ENCODE results near the gene EFNA3.

The EFNA3 gene

DNA sequence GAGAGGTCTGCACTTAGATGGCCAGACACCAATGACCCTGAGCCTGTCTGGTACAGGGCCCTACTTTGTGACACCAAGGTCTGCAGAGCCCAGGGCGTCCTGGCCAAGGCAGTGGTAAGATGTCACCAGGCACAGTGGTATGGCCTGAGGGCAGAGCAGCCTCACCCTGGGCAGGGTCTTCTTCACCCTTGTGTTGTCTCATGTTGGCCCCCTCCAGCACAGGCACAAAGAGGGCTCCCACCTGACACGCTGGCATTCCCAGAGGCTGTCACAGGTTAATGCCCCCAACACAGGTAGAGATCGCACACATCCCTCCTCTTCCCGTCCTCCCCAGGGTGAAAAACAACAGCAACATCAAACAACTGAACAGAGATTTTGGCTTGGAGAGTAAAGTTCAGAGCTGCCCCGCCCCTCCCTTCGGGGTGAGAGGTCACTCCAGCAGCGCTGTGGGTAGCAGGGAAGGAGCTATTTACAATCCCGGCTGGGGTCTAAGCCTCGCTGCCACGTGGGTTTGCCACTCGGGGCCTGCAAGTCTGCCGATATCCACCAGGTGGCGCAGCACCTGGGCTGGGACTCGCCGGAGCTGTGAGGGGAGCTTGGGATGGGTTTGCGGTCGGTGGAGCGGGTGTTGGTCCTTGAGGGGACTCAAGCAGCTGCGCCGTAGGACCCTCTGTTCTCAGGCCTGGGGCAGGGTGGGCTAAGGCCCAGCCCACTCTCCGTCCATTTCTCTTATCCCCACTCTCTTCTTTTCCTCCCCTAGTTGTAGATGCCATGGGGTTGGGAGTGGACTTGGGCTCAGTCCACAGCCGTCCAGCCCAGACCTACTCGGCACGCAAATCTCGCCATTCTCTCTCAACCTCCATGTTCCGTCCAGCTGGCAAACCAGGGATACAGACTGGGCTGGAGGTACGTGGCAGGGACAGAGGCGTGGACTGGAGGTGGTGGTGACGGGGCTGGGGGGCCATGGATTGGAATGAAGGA lies 12.7 kb downstream of the EFNA3 start (continued):
- peak; percentile 43; the same call in 1 of the 2 replicates for TF ChIP-seq ZBTB8A (tag by site-specific recombination; IDR thresholded peaks at IDR 0.05)
- no peak for TF ChIP-seq SALL2 (tag by site-specific recombination; IDR thresholded peaks at IDR 0.05; ENCODE audit: borderline replicate concordance)
- no peak for TF ChIP-seq ZNF23 (tag by site-specific recombination; IDR thresholded peaks at IDR 0.05; ENCODE audit: borderline replicate concordance)
- TF ChIP-seq ZNF2 (tag by site-specific recombination; IDR thresholded peaks at IDR 0.05): peak; percentile 84
- TF ChIP-seq, protein P1, sequence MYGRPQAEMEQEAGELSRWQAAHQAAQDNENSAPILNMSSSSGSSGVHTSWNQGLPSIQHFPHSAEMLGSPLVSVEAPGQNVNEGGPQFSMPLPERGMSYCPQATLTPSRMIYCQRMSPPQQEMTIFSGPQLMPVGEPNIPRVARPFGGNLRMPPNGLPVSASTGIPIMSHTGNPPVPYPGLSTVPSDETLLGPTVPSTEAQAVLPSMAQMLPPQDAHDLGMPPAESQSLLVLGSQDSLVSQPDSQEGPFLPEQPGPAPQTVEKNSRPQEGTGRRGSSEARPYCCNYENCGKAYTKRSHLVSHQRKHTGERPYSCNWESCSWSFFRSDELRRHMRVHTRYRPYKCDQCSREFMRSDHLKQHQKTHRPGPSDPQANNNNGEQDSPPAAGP (tag by site-specific recombination; IDR thresholded peaks at IDR 0.05): peak; percentile 73; the same call in 1 of the 2 replicates
- no peak for TF ChIP-seq ZNF530 (tag by site-specific recombination; IDR thresholded peaks at IDR 0.05; ENCODE audit: low read depth)
- TF ChIP-seq ZNF24 (tag by site-specific recombination; IDR thresholded peaks at IDR 0.05): no peak
- TF ChIP-seq, protein P2, sequence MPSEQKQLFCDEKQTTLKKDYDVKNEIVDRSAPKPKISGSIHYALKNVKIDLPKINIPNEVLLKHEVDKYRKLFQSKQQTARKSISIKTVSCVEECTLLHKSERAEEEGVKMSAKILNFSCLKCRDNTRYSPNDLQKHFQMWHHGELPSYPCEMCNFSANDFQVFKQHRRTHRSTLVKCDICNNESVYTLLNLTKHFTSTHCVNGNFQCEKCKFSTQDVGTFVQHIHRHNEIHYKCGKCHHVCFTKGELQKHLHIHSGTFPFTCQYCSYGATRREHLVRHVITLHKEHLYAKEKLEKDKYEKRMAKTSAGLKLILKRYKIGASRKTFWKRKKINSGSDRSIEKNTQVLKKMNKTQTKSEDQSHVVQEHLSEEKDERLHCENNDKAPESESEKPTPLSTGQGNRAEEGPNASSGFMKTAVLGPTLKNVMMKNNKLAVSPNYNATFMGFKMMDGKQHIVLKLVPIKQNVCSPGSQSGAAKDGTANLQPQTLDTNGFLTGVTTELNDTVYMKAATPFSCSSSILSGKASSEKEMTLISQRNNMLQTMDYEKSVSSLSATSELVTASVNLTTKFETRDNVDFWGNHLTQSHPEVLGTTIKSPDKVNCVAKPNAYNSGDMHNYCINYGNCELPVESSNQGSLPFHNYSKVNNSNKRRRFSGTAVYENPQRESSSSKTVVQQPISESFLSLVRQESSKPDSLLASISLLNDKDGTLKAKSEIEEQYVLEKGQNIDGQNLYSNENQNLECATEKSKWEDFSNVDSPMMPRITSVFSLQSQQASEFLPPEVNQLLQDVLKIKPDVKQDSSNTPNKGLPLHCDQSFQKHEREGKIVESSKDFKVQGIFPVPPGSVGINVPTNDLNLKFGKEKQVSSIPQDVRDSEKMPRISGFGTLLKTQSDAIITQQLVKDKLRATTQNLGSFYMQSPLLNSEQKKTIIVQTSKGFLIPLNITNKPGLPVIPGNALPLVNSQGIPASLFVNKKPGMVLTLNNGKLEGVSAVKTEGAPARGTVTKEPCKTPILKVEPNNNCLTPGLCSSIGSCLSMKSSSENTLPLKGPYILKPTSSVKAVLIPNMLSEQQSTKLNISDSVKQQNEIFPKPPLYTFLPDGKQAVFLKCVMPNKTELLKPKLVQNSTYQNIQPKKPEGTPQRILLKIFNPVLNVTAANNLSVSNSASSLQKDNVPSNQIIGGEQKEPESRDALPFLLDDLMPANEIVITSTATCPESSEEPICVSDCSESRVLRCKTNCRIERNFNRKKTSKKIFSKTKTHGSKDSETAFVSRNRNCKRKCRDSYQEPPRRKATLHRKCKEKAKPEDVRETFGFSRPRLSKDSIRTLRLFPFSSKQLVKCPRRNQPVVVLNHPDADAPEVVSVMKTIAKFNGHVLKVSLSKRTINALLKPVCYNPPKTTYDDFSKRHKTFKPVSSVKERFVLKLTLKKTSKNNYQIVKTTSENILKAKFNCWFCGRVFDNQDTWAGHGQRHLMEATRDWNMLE (tag by site-specific recombination; conservative IDR thresholded peaks at IDR 0.05; ENCODE audit: low read depth): no peak
- TF ChIP-seq SP3 (tag by site-specific recombination; IDR thresholded peaks at IDR 0.05): 0 out of 2 replicates have a peak, but pooled peaks have one; percentile 17
- TF ChIP-seq, protein P3, sequence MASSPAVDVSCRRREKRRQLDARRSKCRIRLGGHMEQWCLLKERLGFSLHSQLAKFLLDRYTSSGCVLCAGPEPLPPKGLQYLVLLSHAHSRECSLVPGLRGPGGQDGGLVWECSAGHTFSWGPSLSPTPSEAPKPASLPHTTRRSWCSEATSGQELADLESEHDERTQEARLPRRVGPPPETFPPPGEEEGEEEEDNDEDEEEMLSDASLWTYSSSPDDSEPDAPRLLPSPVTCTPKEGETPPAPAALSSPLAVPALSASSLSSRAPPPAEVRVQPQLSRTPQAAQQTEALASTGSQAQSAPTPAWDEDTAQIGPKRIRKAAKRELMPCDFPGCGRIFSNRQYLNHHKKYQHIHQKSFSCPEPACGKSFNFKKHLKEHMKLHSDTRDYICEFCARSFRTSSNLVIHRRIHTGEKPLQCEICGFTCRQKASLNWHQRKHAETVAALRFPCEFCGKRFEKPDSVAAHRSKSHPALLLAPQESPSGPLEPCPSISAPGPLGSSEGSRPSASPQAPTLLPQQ (tag by site-specific recombination; IDR thresholded peaks at IDR 0.05): 0 out of 2 replicates have a peak, but pooled peaks have one; percentile 39
- no peak for TF ChIP-seq ZNF747 (tag by site-specific recombination; IDR thresholded peaks at IDR 0.05)
- TF ChIP-seq OSR2 (tag by site-specific recombination; IDR thresholded peaks at IDR 0.05): 0 out of 2 replicates have a peak, but pooled peaks have one; percentile 9
- TF ChIP-seq ZNF341 (tag by site-specific recombination; IDR thresholded peaks at IDR 0.05; ENCODE audit: low read depth): no peak
- no peak for TF ChIP-seq MEIS1 (CRISPR knock-in tag; IDR thresholded peaks at IDR 0.05; ENCODE audit: borderline replicate concordance)
- TF ChIP-seq, protein P4, sequence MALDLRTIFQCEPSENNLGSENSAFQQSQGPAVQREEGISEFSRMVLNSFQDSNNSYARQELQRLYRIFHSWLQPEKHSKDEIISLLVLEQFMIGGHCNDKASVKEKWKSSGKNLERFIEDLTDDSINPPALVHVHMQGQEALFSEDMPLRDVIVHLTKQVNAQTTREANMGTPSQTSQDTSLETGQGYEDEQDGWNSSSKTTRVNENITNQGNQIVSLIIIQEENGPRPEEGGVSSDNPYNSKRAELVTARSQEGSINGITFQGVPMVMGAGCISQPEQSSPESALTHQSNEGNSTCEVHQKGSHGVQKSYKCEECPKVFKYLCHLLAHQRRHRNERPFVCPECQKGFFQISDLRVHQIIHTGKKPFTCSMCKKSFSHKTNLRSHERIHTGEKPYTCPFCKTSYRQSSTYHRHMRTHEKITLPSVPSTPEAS (tag by site-specific recombination; IDR thresholded peaks at IDR 0.05): no peak
- 0 out of 2 replicates have a peak, but pooled peaks have one; percentile 7 for TF ChIP-seq KLF1 (tag by site-specific recombination; IDR thresholded peaks at IDR 0.05)
- no peak for TF ChIP-seq ZNF560 (tag by site-specific recombination; IDR thresholded peaks at IDR 0.05; ENCODE audit: borderline replicate concordance)
- TF ChIP-seq PRDM6 (tag by site-specific recombination; IDR thresholded peaks at IDR 0.05): no peak
- no peak for TF ChIP-seq ZNF626 (tag by site-specific recombination; IDR thresholded peaks at IDR 0.05)
- no peak for TF ChIP-seq ZNF248 (tag by site-specific recombination; IDR thresholded peaks at IDR 0.05)
- TF ChIP-seq ZNF600 (tag by site-specific recombination; IDR thresholded peaks at IDR 0.05): 0 out of 2 replicates have a peak, but pooled peaks have one; percentile 21
- peak; percentile 78 for TF ChIP-seq GLIS1 (tag by site-specific recombination; IDR thresholded peaks at IDR 0.05)
- peak; percentile 49; the same call in 1 of the 2 replicates for TF ChIP-seq PATZ1 (tag by site-specific recombination; IDR thresholded peaks at IDR 0.05)
- TF ChIP-seq ZNF785 (tag by site-specific recombination; IDR thresholded peaks at IDR 0.05): peak; percentile 42; the same call in 1 of the 2 replicates
- TF ChIP-seq PRDM1 (tag by site-specific recombination; IDR thresholded peaks at IDR 0.05): no peak
- TF ChIP-seq ZNF549 (tag by site-specific recombination; IDR thresholded peaks at IDR 0.05): no peak

Measured in HEK293 (cell line).